Measurements from ENCODE around the gene PPP1R9B.

The PPP1R9B gene

DNA sequence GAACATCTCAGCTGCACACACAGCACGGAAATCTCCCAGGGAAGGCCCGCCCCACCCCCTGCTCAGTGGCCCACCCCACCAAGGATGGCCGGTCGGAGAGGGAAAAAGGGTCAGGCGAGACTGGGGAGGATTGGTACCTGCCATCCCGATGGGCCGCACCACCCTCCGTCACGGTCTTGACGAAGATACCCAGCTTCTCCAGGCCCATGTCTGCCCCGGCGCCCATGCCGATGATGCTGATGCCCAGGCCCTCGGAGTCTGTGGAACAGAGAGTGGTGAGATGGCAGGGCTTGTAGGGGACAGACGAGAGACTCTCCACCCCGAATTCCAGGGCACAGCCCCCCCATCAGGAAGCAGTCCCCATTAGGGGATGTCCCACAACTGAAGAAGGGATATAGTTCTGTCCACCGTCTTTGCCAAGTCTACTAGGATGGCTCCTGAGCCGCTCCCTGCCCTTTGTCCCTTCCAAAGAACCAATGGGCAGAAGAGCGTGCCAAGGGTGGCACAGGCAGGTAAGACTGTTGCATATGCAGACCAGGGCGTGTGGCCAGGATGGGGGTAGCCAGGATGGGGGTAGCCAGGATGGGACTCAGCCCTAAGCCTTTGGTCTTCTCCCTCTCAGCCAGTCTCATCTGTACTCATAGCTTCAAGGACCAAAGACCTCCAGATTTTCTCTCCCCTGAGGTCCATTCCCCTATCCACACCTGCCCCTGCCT is 6.9 kb downstream of the PPP1R9B start:
- peaks cover 99% of the 10 kb centered on the region for H3K79me2 ChIP-seq (ENCODE audit: low read length)
- no peaks in the 10 kb centered on the region for H3K9me3 ChIP-seq (ENCODE audit: insufficient read depth, low read length)
- peak overlapping the region; percentile 5; the same call in 1 of the 2 replicates for H3K4me2 ChIP-seq (ENCODE audit: low read length)
- H3K27me3 ChIP-seq (ENCODE audit: low read depth, low read length): no peaks in the 10 kb centered on the region
- H4K20me1 ChIP-seq (ENCODE audit: insufficient read depth, low read length): peaks cover 85% of the 10 kb centered on the region
- TF ChIP-seq EZH2phosphoT487 (IDR thresholded peaks at IDR 0.05; ENCODE audit: low read depth): no peak
- TF ChIP-seq, protein P1, sequence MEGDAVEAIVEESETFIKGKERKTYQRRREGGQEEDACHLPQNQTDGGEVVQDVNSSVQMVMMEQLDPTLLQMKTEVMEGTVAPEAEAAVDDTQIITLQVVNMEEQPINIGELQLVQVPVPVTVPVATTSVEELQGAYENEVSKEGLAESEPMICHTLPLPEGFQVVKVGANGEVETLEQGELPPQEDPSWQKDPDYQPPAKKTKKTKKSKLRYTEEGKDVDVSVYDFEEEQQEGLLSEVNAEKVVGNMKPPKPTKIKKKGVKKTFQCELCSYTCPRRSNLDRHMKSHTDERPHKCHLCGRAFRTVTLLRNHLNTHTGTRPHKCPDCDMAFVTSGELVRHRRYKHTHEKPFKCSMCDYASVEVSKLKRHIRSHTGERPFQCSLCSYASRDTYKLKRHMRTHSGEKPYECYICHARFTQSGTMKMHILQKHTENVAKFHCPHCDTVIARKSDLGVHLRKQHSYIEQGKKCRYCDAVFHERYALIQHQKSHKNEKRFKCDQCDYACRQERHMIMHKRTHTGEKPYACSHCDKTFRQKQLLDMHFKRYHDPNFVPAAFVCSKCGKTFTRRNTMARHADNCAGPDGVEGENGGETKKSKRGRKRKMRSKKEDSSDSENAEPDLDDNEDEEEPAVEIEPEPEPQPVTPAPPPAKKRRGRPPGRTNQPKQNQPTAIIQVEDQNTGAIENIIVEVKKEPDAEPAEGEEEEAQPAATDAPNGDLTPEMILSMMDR (IDR thresholded peaks at IDR 0.05; ENCODE audit: low read depth, low read length): no peak
- H2AFZ ChIP-seq (ENCODE audit: low read depth, low read length): no peak overlapping the region
- H3K4me1 ChIP-seq (ENCODE audit: low read length): peaks cover 70% of the 10 kb centered on the region
- peak overlapping the region; percentile 98 for H3K27ac ChIP-seq (ENCODE audit: low read length)
- H3K36me3 ChIP-seq (replicated peaks; ENCODE audit: low read depth, low read length): peaks cover 92% of the 10 kb centered on the region
- no peak overlapping the region for H3K4me3 ChIP-seq (ENCODE audit: low read length)
- no peak overlapping the region for H3K9ac ChIP-seq (ENCODE audit: low read length)

DNA sequence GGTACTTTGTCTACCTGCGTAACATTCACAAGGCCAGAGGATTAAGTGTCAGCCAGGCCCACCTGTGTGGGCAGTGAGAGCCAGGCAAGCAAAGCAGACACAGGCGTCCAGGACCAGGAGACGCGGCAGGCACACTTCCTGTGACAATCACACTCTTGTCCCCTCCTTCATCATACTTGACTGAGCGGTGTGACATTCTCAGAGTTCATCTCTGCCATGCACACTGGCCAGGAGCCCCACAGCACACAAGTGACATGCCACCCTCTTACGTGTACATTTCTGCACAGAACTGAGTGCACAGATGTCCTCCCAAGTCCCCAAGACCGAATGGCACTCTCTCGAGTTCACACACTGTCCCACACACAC is 8.7 kb downstream of the PPP1R9B start:
- H3K4me3 ChIP-seq (ENCODE audit: low read length): no peak overlapping the region
- no peak overlapping the region for H3K9ac ChIP-seq (ENCODE audit: low read length)
- H2AFZ ChIP-seq (ENCODE audit: low read depth, low read length): no peak overlapping the region
- no peak for TF ChIP-seq EZH2phosphoT487 (IDR thresholded peaks at IDR 0.05; ENCODE audit: low read depth)
- TF ChIP-seq, protein P1 (IDR thresholded peaks at IDR 0.05; ENCODE audit: low read depth, low read length): no peak
- no peaks in the 10 kb centered on the region for H3K9me3 ChIP-seq (ENCODE audit: insufficient read depth, low read length)
- no peaks in the 10 kb centered on the region for H3K27me3 ChIP-seq (ENCODE audit: low read depth, low read length)
- H3K4me1 ChIP-seq (ENCODE audit: low read length): peaks cover 80% of the 10 kb centered on the region
- peaks cover 99% of the 10 kb centered on the region for H4K20me1 ChIP-seq (ENCODE audit: insufficient read depth, low read length)
- peaks cover 98% of the 10 kb centered on the region for H3K79me2 ChIP-seq (ENCODE audit: low read length)
- H3K36me3 ChIP-seq (replicated peaks; ENCODE audit: low read depth, low read length): peaks cover 95% of the 10 kb centered on the region
- no peak overlapping the region for H3K4me2 ChIP-seq (ENCODE audit: low read length)
- 0 out of 2 replicates have a peak overlapping the region, but pooled peaks have one; percentile 16 for H3K27ac ChIP-seq (ENCODE audit: low read length)

DNA sequence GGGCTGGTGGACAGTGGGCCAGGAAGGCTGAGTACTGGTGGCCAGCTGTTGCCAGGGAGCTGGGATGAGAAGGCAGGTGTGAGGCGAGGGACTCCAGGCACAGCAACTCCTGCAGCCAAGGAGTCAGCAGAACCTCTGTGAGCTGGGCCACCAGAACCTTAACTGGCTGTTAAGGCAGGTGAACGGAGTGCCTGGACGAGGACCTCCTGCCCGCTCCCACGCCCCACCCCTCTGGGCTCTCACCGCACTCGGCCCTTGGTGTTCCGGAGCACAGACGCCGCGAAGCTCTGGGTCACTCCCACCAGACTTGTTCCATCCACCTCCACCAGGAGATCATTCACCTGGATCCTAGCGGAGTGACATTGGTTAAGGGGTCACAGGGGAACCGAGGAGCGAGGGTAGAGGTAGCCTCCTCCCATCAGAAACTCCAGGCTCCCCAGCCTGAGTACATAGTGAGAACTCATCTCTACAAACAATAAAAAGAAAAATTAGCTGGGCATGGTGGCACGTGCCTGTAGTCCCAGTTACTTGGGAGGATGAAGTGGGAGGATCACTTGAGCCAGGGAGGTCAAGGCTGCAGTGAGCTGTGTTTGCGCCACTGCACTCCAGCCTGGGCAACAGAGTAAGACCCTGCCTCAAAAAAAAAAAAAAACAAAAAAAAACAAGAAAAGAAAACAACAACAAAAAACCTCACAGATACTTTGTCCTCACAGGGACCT is 9.3 kb downstream of the PPP1R9B start:
- H3K36me3 ChIP-seq (replicated peaks; ENCODE audit: low read depth, low read length): peaks cover 95% of the 10 kb centered on the region
- H3K4me1 ChIP-seq (ENCODE audit: low read length): peaks cover 74% of the 10 kb centered on the region
- H3K9ac ChIP-seq (ENCODE audit: low read length): no peak overlapping the region
- H3K27me3 ChIP-seq (ENCODE audit: low read depth, low read length): no peaks in the 10 kb centered on the region
- H3K79me2 ChIP-seq (ENCODE audit: low read length): peaks cover 93% of the 10 kb centered on the region
- no peak overlapping the region for H3K4me3 ChIP-seq (ENCODE audit: low read length)
- H3K27ac ChIP-seq (ENCODE audit: low read length): peak overlapping the region; percentile 39; the same call in 1 of the 2 replicates
- H3K4me2 ChIP-seq (ENCODE audit: low read length): no peak overlapping the region
- TF ChIP-seq, protein P1 (IDR thresholded peaks at IDR 0.05; ENCODE audit: low read depth, low read length): no peak
- H4K20me1 ChIP-seq (ENCODE audit: insufficient read depth, low read length): peaks cover 99% of the 10 kb centered on the region
- H2AFZ ChIP-seq (ENCODE audit: low read depth, low read length): no peak overlapping the region
- H3K9me3 ChIP-seq (ENCODE audit: insufficient read depth, low read length): no peaks in the 10 kb centered on the region

All from OCI-LY3 (cell line).